H9 (cell line): ENCODE measurements around the gene MATN1. TPM values are rescaled to one million over a fixed set of nuclear protein-coding genes. Genes with fewer than 3 reads are reported as not detected.

Experiments
- DNase-seq: peaks from one replicate; pipeline ENCODE4 v3.0.0-alpha.2; 2017
- H2AFZ ChIP-seq: one replicate; pipeline ENCODE4 v1.6.1; 2013; ENCODE audit warnings: mild to moderate bottlenecking, low read length, control low read depth, moderate library complexity
- H2AK5ac ChIP-seq: 2 replicates; pipeline ENCODE4 v1.6.1; 2013; ENCODE audit warnings: low read length, control low read depth, mixed read lengths; ENCODE audit not compliant: insufficient read length
- H2BK120ac ChIP-seq: one replicate; pipeline ENCODE4 v1.6.1; 2013; ENCODE audit warnings: low read depth, mild to moderate bottlenecking, low read length, control low read depth, inconsistent platforms; ENCODE audit not compliant: poor library complexity, severe bottlenecking
- H2BK12ac ChIP-seq: 2 replicates; pipeline ENCODE4 v1.6.1; 2013; ENCODE audit warnings: low read length, control low read depth, mixed read lengths, low read depth; ENCODE audit not compliant: insufficient read length
- H2BK15ac ChIP-seq: 2 replicates; pipeline ENCODE4 v1.6.1; 2013; ENCODE audit warnings: low read depth, low read length, control low read depth
- H2BK20ac ChIP-seq: one replicate; pipeline ENCODE4 v1.6.1; 2013; ENCODE audit warnings: low read depth, mild to moderate bottlenecking, low read length, control low read depth, inconsistent platforms; ENCODE audit not compliant: poor library complexity, severe bottlenecking
- H2BK5ac ChIP-seq: 2 replicates; pipeline ENCODE4 v1.6.1; 2013; ENCODE audit warnings: low read length, control low read depth, mixed read lengths; ENCODE audit not compliant: insufficient read length
- H3K14ac ChIP-seq: 2 replicates; pipeline ENCODE4 v1.6.1; 2013; ENCODE audit warnings: low read length, control low read depth; ENCODE audit not compliant: insufficient read depth
- H3K18ac ChIP-seq: 2 replicates; pipeline ENCODE4 v1.6.1; 2013; ENCODE audit warnings: low read depth, mild to moderate bottlenecking, mixed read lengths, low read length, control low read depth; ENCODE audit not compliant: insufficient read length
- H3K23ac ChIP-seq: 2 replicates; pipeline ENCODE4 v1.6.1; 2013; ENCODE audit warnings: low read length, control low read depth, mixed read lengths, low read depth; ENCODE audit not compliant: insufficient read length
- H3K23me2 ChIP-seq: 2 replicates; pipeline ENCODE4 v1.6.1; 2013; ENCODE audit warnings: low read depth, mild to moderate bottlenecking, mixed read lengths, low read length, control low read depth; ENCODE audit not compliant: insufficient read length, poor library complexity, severe bottlenecking
- H3K27ac ChIP-seq: 2 replicates; pipeline ENCODE4 v1.5.1; 2013; ENCODE audit warnings: low read length, control low read depth, mixed read lengths, low read depth; ENCODE audit not compliant: insufficient read length
- H3K27me3 ChIP-seq: 2 replicates; pipeline ENCODE4 v1.6.1; 2013; ENCODE audit warnings: low read length, control low read depth, inconsistent platforms; ENCODE audit not compliant: insufficient read depth
- H3K4ac ChIP-seq: 2 replicates; pipeline ENCODE4 v1.6.1; 2013; ENCODE audit warnings: low read depth, mild to moderate bottlenecking, control low read depth, inconsistent platforms, low read length, moderate library complexity
- H3K4me1 ChIP-seq: 2 replicates; pipeline ENCODE4 v1.6.1; 2013; ENCODE audit warnings: low read length, control low read depth, inconsistent platforms; ENCODE audit not compliant: insufficient read depth
- H3K4me2 ChIP-seq: 2 replicates; pipeline ENCODE4 v1.6.1; 2013; ENCODE audit warnings: low read length, control low read depth, mixed read lengths; ENCODE audit not compliant: insufficient read length, insufficient read depth
- H3K56ac ChIP-seq: 2 replicates; pipeline ENCODE4 v1.6.1; 2013; ENCODE audit warnings: low read depth, mild to moderate bottlenecking, mixed read lengths, low read length, control low read depth; ENCODE audit not compliant: insufficient read length
- H3K79me1 ChIP-seq: 2 replicates; pipeline ENCODE4 v1.6.1; 2013; ENCODE audit warnings: low read depth, mild to moderate bottlenecking, moderate library complexity, low read length, control low read depth, inconsistent platforms; ENCODE audit not compliant: insufficient read depth, poor library complexity, severe bottlenecking
- H3K79me2 ChIP-seq: 2 replicates; pipeline ENCODE4 v1.6.1; 2013; ENCODE audit warnings: low read length, control low read depth, inconsistent platforms; ENCODE audit not compliant: insufficient read depth
- H3K9ac ChIP-seq: 2 replicates; pipeline ENCODE4 v1.6.1; 2013; ENCODE audit warnings: low read length, control low read depth, mixed read lengths; ENCODE audit not compliant: insufficient read length; ENCODE audit errors: extremely low read depth
- H3K9me3 ChIP-seq: one replicate; pipeline ENCODE4 v1.6.1; 2013; ENCODE audit warnings: low read depth, low read length, inconsistent platforms; ENCODE audit not compliant: control insufficient read depth
- H3T11ph ChIP-seq: one replicate; pipeline ENCODE4 v1.6.1; 2013; ENCODE audit warnings: mild to moderate bottlenecking, low read length, control low read depth, inconsistent platforms
- H4K20me1 ChIP-seq: one replicate; pipeline ENCODE4 v1.6.1; 2013; ENCODE audit not compliant: control insufficient read depth, insufficient read length, insufficient read depth
- H4K5ac ChIP-seq: 2 replicates; pipeline ENCODE4 v1.6.1; 2013; ENCODE audit warnings: low read depth, mild to moderate bottlenecking, mixed read lengths, low read length, control low read depth; ENCODE audit not compliant: insufficient read length
- H4K8ac ChIP-seq: replicated peaks from 2 replicates; pipeline ENCODE4 v1.6.1; 2013; ENCODE audit warnings: low read length, control low read depth, mixed read lengths, low read depth; ENCODE audit not compliant: insufficient read length
- H4K91ac ChIP-seq: 2 replicates; pipeline ENCODE4 v1.6.1; 2013; ENCODE audit warnings: low read depth, mild to moderate bottlenecking, moderate library complexity, mixed read lengths, low read length, control low read depth; ENCODE audit not compliant: insufficient read length
- H3K27ac Mint-ChIP-seq, 3 experiments: 2 replicates in 2 of 3; 3 replicates in 1 of 3; pipeline ENCODE4 v1.8.0; 2020 to 2021; ENCODE audit warnings: mixed read lengths in 3 of 3, mild to moderate bottlenecking in 1 of 3, moderate library complexity in 1 of 3
- H3K27me3 Mint-ChIP-seq: 2 replicates; pipeline ENCODE4 v1.8.0; 2021; ENCODE audit warnings: low read depth, mild to moderate bottlenecking, moderate library complexity, mixed read lengths
- H3K36me3 Mint-ChIP-seq, 3 experiments: 2 replicates in 2 of 3; 3 replicates in 1 of 3; pipeline ENCODE4 v1.8.0; 2020 to 2021; ENCODE audit warnings: low read depth in 3 of 3, mixed read lengths in 3 of 3; ENCODE audit not compliant: insufficient read depth in 1 of 3
- H3K4me1 Mint-ChIP-seq, 2 experiments: 2 replicates each; pipeline ENCODE4 v1.8.0; 2020; ENCODE audit warnings: mixed read lengths in 2 of 2
- H3K4me3 Mint-ChIP-seq, 2 experiments: 2 replicates in 1 of 2; 3 replicates in 1 of 2; pipeline ENCODE4 v1.8.0; 2020 to 2021; ENCODE audit warnings: mild to moderate bottlenecking in 2 of 2, mixed read lengths in 2 of 2, moderate library complexity in 1 of 2
- H3K9me3 Mint-ChIP-seq, 2 experiments: 2 replicates in 1 of 2; 3 replicates in 1 of 2; pipeline ENCODE4 v1.8.0; 2020; ENCODE audit warnings: mild to moderate bottlenecking in 2 of 2, mixed read lengths in 2 of 2, moderate library complexity in 1 of 2
- WGBS: extraction: QIAGEN DNeasy Blood & Tissue Kit; methylation state at CpG from one replicate; pipeline ENCODE4 v1.1.7; 2013; ENCODE audit warnings: missing lambda C conversion rate, low lambda C conversion rate, mixed read lengths; ENCODE audit not compliant: insufficient read length; ENCODE audit errors: extremely low coverage; 5-methylcytosine and 5-hydroxymethylcytosine counted together
- total RNA-seq: library from RNA; stranded (reverse); gene quantifications from 2 replicates; pipeline ENCODE4 v1.2.1, GENCODE V29; 2021
- TF ChIP-seq, protein P1 (sequence below): fragments of 200-600 bp; sonication (generic); conservative IDR thresholded peaks from 3 replicates; pipeline ENCODE4 v1.8.0; 2021; ENCODE audit warnings: antibody characterized with exemption, mild to moderate bottlenecking

The MATN1 gene
- total RNA-seq, 1 experiment from 2014 or later = not detected

GRCh38 chr1:30710407-30710806, 13.0 kb downstream of the MATN1 start:
- no peak overlapping the region for H3K4me3 Mint-ChIP-seq

More at GRCh38 chr1:30710407-30710806, 13.0 kb downstream of the MATN1 start:
- Mint-ChIP-seq H3K36me3 (peaks cover 0 to under 1% (median 0%) of the 10 kb centered on the region in 3 experiments; a peak in 2 of 7 replicates), H3K27ac (no peak overlapping the region), H3K27me3 (peaks cover 9% of the 10 kb centered on the region), H3K9me3 (peaks cover 4 to 6% of the 10 kb centered on the region in 2 experiments), H3K4me1 (peaks cover 0 to 2% of the 10 kb centered on the region in 2 experiments; a peak in 1 of 4 replicates)
- H3K4ac ChIP-seq = no peak overlapping the region
- H3K27me3 ChIP-seq = no peaks in the 10 kb centered on the region
- H2BK5ac ChIP-seq = no peak overlapping the region
- no peak overlapping the region for H3K14ac ChIP-seq
- no peak overlapping the region for H3K9ac ChIP-seq
- no peak overlapping the region for H4K8ac ChIP-seq
- H3K23ac ChIP-seq = no peak overlapping the region
- no peaks in the 10 kb centered on the region for H3K9me3 ChIP-seq
- H3K79me1 ChIP-seq = no peaks in the 10 kb centered on the region
- no peak overlapping the region for H2BK120ac ChIP-seq
- H4K91ac ChIP-seq = no peak overlapping the region
- DNase-seq = no peak
- no CpG with 5 or more reads among the region's 2 CpGs for WGBS
- no peak overlapping the region for H3K27ac ChIP-seq
- no peak overlapping the region for H2BK20ac ChIP-seq
- no peaks in the 10 kb centered on the region for H4K20me1 ChIP-seq
- no peaks in the 10 kb centered on the region for H3K79me2 ChIP-seq
- no peak overlapping the region for H2BK15ac ChIP-seq
- no peak overlapping the region for H2AFZ ChIP-seq
- H2AK5ac ChIP-seq = no peak overlapping the region
- no peak overlapping the region for H2BK12ac ChIP-seq
- no peak overlapping the region for H3K18ac ChIP-seq
- H3K56ac ChIP-seq = no peak overlapping the region
- no peak overlapping the region for H3K4me2 ChIP-seq
- H4K5ac ChIP-seq = no peak overlapping the region
- no peak overlapping the region for H3T11ph ChIP-seq
- TF ChIP-seq, protein P1, sequence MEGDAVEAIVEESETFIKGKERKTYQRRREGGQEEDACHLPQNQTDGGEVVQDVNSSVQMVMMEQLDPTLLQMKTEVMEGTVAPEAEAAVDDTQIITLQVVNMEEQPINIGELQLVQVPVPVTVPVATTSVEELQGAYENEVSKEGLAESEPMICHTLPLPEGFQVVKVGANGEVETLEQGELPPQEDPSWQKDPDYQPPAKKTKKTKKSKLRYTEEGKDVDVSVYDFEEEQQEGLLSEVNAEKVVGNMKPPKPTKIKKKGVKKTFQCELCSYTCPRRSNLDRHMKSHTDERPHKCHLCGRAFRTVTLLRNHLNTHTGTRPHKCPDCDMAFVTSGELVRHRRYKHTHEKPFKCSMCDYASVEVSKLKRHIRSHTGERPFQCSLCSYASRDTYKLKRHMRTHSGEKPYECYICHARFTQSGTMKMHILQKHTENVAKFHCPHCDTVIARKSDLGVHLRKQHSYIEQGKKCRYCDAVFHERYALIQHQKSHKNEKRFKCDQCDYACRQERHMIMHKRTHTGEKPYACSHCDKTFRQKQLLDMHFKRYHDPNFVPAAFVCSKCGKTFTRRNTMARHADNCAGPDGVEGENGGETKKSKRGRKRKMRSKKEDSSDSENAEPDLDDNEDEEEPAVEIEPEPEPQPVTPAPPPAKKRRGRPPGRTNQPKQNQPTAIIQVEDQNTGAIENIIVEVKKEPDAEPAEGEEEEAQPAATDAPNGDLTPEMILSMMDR = no peak
- no peaks in the 10 kb centered on the region for H3K4me1 ChIP-seq
- no peaks in the 10 kb centered on the region for H3K23me2 ChIP-seq
